ENCODE results near the gene JARID2. TPM values are rescaled to one million over a fixed set of nuclear protein-coding genes. Genes with fewer than 3 reads are reported as not detected.

Gene JARID2
- total RNA-seq, 2 donors from 2014 or later: 3.6 to 4.6 TPM

DNA sequence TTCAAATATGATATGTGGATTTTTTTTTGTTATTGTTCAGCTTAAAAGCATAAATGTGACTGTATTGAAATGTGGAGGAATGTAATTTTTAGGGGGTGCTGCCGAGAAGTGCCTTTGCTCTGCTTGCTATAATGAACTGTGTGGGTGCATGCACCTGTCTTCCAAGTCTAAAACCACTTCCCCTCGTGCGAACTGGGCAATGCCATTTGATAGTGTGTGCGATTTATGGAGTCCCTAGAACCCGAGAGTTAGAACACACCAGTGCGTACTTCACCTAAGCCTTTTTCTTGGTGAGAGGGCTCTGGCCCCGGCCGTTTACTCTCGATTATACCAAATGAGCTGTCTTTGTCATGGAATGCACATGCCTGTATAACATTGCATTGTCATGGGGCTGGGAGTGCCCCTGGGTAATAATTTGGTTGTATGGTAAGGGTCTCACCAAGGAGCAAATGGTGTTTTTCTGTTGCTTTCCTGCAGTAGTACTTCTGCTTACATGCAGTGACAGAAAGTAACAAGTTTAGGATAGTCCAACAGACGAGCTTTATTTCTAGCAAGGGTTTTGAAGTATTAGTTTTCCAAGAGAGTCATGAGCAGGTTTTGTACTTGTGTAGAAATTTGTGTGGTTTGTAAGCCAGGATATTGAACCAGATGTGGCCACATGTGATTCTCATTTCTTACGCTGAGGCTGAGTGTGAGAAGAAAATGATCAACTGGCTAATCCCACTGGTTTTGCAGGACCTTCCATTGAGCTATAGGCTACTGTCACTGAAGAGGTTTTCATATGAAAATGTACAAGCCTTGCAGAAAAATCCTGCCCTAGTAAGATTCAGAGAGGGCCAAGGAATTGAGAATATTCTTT is 244.6 kb downstream of the JARID2 start:
- intact Hi-C loops (cut with DNase I): loop anchor here (10.0 kb wide), 1 partner anchor 1276 kb away; no protein-coding TSS in a partner anchor
- H3K27ac ChIP-seq: no peak overlapping the region
- peaks cover 0 to 6% of the 10 kb centered on the region in 2 donors for H3K36me3 ChIP-seq (replicated peaks in 1 of 2; ENCODE audit: insufficient read depth in 1 of 2, low read depth in 2 of 2)
- no peaks in the 10 kb centered on the region for H3K9me3 ChIP-seq
- no peak for TF ChIP-seq POLR2A (IDR thresholded peaks at IDR 0.05)
- TF ChIP-seq, protein P1, sequence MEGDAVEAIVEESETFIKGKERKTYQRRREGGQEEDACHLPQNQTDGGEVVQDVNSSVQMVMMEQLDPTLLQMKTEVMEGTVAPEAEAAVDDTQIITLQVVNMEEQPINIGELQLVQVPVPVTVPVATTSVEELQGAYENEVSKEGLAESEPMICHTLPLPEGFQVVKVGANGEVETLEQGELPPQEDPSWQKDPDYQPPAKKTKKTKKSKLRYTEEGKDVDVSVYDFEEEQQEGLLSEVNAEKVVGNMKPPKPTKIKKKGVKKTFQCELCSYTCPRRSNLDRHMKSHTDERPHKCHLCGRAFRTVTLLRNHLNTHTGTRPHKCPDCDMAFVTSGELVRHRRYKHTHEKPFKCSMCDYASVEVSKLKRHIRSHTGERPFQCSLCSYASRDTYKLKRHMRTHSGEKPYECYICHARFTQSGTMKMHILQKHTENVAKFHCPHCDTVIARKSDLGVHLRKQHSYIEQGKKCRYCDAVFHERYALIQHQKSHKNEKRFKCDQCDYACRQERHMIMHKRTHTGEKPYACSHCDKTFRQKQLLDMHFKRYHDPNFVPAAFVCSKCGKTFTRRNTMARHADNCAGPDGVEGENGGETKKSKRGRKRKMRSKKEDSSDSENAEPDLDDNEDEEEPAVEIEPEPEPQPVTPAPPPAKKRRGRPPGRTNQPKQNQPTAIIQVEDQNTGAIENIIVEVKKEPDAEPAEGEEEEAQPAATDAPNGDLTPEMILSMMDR (IDR thresholded peaks at IDR 0.05): no peak
- ATAC-seq (no peak), DNase-seq (no peak)
- no peaks in the 10 kb centered on the region for H3K27me3 ChIP-seq
- 76 to 87% methylated on average over 11 of the region's 11 CpGs for WGBS, 2 donors
- H3K4me3 ChIP-seq: no peak overlapping the region
- H3K4me1 ChIP-seq: no peaks in the 10 kb centered on the region

DNA sequence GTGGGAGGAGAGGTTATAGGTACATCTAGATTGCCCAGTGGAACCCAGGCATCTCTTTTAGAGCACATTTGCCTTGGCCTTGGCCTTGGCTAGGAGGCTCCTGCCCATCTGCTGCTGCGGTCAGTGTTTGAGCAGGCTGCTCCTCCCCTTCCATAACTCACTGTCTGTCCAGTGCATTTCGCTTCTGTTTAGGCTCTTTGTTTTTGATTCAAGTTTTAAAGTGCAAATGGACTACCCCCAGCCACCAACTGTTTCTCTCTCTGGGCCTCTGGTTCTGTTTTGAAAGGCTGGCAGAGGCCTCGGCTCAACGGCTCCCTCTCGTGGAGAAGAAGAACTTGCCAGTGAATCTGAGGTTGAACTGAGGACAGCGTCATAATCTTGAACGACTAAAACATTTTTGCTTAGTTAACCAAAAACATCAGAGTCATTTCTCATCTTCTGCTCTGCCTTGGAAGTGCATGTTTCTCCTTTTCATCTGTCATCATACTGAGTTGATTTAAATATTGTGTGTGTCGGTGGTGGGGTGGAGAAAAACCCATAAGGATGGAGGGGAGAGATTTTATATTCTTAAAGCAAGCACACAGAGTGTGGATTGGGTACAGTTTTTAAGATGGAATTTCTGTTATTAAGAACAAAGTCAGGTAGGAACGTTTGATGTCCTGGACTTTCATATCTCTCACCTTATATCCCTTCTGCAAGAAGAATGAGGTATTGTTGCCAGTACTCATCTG is 245.6 kb downstream of the JARID2 start:
- Histone ChIP-seq H3K27me3 (no peaks in the 10 kb centered on the region), H3K36me3 (replicated peaks in 1 of 2; ENCODE audit: insufficient read depth in 1 of 2, low read depth in 2 of 2) (peaks cover 0 to 6% of the 10 kb centered on the region in 2 donors), H3K4me3 (no peak overlapping the region), H3K27ac (peak overlapping the region in 1 of 4 donors; percentile 15), H3K9me3 (no peaks in the 10 kb centered on the region), H3K4me1 (no peaks in the 10 kb centered on the region)
- WGBS, 2 donors: 10 to 14% methylated on average over 9 of the region's 9 CpGs
- TF ChIP-seq, protein P1 (IDR thresholded peaks at IDR 0.05): peak; percentile 80 to 91 (median 87)
- TF ChIP-seq POLR2A (IDR thresholded peaks at IDR 0.05): no peak
- peak; percentile 73 to 77 (median 74) for DNase-seq
- ATAC-seq: peak; percentile 81
- intact Hi-C loops (cut with DNase I): loop anchor here (10.0 kb wide), 1 partner anchor 1277 kb away; no protein-coding TSS in a partner anchor

DNA sequence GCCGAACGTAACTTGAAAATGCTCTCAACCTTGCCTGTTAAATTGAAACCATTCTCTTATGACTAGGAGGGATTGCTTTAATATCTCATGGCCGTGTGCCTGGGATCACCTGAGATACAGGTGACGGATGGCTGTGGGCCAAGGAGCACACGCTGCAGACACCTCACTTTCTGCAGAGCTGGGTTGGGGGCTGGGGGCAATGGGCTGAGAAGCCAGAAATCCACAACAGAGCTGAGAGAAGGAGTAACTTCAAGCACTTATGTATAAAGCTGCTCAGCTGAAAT is 246.1 kb downstream of the JARID2 start:
- no peaks in the 10 kb centered on the region for H3K9me3 ChIP-seq
- H3K36me3 ChIP-seq (replicated peaks in 1 of 2; ENCODE audit: insufficient read depth in 1 of 2, low read depth in 2 of 2): peaks cover 0 to 6% of the 10 kb centered on the region in 2 donors
- no peak overlapping the region for H3K4me3 ChIP-seq
- no peaks in the 10 kb centered on the region for H3K4me1 ChIP-seq
- 41 to 75% methylated on average over 5 of the region's 5 CpGs for WGBS, 2 donors
- intact Hi-C loops (cut with DNase I): loop anchor here (10.0 kb wide), 1 partner anchor 1277 kb away; no protein-coding TSS in a partner anchor
- TF ChIP-seq, protein P1 (IDR thresholded peaks at IDR 0.05): no peak
- no peak for TF ChIP-seq POLR2A (IDR thresholded peaks at IDR 0.05)
- no peaks in the 10 kb centered on the region for H3K27me3 ChIP-seq
- ATAC-seq (no peak), DNase-seq (no peak)
- no peak overlapping the region for H3K27ac ChIP-seq

DNA sequence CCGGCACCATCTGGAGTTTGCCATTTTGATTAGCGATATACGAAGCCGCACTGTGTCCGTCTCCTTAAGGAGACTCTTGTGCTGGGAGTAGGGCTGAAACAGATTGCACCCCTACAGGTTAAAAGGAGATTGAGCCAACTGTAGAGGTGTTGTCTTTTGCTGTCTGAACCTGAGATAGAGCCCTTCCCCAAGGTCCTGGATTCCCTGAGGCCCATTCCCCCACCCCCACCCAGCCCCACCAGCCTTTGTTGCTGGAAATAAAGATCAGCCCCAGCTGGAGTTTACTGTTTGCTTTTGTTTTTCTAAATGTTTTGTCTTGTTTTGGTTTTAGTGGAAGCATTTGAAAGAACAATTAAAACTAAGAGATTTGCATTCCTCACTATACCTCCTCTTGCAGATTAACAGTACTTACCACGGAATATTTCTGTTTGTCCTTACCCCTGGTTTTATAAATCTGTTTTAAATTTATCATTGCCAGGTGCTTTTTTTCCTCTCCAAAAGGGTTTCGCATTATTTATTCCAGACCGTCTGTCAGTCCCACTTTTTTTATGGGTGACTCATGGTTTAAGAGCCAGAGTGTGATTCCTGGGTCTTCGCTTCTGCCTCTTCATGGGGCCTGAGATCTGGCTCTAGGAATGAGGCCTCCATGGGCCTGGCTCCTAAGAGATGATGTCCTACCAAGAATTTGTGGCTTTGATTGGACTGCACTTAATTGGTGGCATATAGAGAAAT is 247.7 kb downstream of the JARID2 start:
- no peak for ATAC-seq
- Histone ChIP-seq H3K4me3 (no peak overlapping the region), H3K27ac (no peak overlapping the region), H3K9me3 (no peaks in the 10 kb centered on the region), H3K4me1 (no peaks in the 10 kb centered on the region), H3K27me3 (no peaks in the 10 kb centered on the region), H3K36me3 (replicated peaks in 1 of 2; ENCODE audit: insufficient read depth in 1 of 2, low read depth in 2 of 2) (no peaks in the 10 kb centered on the region)
- TF ChIP-seq, protein P1 (IDR thresholded peaks at IDR 0.05): no peak
- TF ChIP-seq POLR2A (IDR thresholded peaks at IDR 0.05): no peak
- intact Hi-C loops (cut with DNase I): loop anchor here (10.0 kb wide), 1 partner anchor 1279 kb away; no protein-coding TSS in a partner anchor
- no peak for DNase-seq
- WGBS, 2 donors: 88 to 90% methylated on average over 9 of the region's 9 CpGs
